ENCODE measurements around the gene KLHDC4.
"Not testable (repeated sequence)": the region's sequence is repeated elsewhere in the genome, so short reads cannot be mapped to it uniquely, and the experiment has no call there.

KLHDC4 gene

DNA sequence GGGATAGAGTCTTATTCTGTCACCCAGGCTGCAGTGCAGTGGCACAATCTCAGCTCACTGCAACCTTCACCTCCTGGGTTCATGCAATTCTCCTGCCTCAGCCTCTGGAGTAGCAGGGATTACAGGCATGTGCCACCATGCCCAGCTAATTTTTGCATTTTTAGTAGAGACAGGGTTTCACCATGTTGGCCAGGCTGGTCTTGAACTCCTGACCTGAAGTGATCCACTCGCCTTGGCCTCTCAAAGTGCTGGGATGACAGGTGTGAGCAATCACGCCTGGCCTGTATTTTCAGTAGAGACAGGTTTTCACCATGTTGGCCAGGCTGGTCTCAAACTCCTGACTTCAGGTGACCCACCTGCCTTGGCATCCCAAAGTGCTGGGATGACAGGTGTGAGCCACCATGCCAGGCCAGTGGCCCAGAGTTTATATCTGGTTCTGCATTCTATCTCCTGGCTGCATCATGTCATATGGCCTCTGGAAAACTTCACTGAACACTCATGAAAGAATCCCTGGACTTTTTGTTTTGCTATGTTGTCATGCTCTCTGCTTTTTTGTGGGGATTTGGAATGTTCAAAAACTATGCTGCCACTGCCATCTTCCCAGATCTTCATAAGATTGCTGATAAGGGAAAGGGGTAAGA lies 21.8 kb upstream of the KLHDC4 start:
- not testable (repeated sequence) for DNase-seq

DNA sequence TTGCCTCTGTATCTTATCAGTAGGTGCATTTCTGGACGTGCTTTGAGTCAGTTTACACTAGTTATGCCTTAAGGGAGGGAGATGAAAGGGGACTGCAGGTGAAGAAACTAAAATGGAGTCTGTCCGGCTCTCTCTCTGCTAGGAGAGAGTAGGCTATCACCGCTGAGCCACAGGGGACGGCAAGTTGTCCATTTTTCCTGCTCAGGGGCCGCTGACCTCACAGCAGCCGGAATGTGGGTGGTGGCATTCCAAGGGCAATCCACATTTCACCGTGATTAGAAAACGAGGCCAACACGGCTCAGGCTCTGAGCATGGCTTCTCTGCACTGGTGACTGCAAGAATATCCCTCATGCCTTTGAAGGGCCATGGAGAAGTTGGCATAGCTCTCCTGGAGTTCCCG lies 19.0 kb upstream of the KLHDC4 start:
- DNase-seq, result no peak

DNA sequence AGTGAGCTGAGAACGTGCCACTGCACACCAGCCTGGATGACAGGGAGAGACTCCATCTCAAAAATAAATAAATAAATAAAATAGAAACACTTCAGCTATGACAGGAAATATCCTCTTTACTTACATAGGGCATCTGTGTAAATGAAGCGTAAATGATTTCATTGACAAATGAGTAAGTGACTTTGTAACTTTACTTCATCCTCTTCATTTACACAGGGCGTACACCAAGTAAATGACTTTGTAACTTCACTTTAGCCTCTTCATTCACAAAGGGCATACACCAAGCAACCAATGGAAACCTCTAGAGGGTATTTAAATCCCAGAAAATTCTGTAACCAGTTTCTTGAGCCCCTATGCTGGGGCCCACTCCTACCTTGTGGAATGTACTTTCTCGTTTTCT lies 16.2 kb upstream of the KLHDC4 start:
- no peak for DNase-seq

GRCh38 chr16:87780385-87780989 lies 14.7 kb upstream of the KLHDC4 start:
- peak; percentile 94 for DNase-seq

GRCh38 chr16:87778830-87779579 lies 13.2 kb upstream of the KLHDC4 start:
- DNase-seq, result peak; percentile 95

GRCh38 chr16:87778476-87778829 lies 12.7 kb upstream of the KLHDC4 start:
- DNase-seq, result no peak

DNA sequence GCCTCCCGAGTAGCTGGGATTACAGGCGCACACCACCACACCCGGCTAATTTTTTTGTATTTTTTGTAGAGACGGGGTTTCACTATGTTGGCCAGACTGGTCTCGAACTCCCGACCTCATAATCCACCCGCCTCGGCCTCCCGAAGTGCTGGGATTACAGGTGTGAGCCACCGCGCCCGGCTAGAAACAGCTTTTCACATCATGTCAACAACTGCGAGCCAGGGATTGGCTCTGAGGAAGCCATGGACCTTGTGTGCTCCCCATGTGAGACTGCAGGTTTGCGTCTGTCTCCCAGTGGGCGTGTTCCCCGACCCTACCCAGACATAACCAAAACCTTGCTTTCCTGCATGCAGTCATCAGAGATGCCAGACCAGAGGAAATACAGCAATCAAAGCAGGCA lies 8.1 kb upstream of the KLHDC4 start:
- DNase-seq, result not testable (repeated sequence)

DNA sequence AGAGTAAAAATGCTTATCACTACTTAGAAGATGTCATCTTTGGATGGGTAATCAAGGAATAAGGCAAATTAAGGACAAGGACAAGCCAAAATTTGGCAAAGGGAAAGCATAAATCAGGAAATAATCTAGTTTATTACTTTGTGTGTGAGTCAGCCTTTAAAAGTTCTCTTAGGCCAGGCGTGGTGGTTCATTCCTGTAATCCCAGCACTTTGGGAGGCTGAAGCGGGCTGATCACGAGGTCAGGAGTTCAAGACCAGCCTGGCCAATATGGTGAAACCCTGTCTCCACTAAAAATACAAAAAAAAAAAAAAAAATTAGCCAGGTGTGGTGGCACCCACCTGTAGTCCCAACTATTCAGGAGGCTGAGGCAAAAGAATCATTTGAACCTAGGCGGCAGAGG lies 1.7 kb upstream of the KLHDC4 start:
- not testable (repeated sequence) for DNase-seq

GRCh38 chr16:87766485-87766797 lies 655 bp upstream of the KLHDC4 start:
- DNase-seq, result no peak

GRCh38 chr16:87765473-87765775 lies 362 bp downstream of the KLHDC4 start:
- no peak for DNase-seq

DNA sequence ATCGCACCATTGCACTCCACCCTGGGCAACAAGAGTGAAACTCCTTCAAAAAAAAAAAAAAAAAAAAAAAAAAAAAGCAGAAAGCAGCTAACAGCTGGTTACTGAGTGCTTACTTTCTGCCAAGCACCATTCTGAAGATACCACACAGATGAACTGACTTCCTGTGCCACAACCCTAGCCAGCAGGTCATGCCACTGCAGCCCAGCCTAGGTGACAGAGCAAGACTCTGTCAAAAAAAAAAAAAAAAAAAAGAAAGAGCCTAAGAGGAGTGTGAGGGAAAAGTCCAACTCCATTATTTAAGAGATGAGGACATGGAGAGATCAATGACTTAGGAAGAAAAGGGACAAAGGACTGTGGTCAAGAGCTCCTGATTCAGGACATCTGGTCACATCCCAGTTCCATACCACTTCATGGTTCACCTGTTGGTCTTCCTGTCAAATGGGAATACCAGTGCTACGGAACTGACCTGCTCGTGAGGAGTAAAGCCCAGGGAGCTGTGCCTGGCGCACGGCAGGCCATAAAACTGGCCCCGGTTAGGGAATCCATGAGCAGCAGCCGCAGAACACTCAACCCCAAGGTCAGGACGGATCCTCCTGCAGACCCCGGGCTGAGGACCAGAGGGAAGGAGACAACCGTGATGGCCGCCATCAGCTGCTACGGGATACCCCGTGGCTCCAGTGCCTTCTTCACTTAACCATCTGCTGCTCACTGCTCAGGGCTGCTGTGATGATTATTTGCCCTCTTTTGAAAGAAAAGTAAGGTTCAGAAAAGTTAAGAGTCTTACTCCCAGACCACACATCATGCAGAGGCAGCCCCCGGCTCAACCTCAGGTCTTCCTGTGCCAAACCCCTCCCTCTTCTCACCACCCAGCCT lies 950 bp downstream of the KLHDC4 start:
- no peak for DNase-seq

GRCh38 chr16:87762620-87763019 lies 3.2 kb downstream of the KLHDC4 start:
- no peak for DNase-seq

DNA sequence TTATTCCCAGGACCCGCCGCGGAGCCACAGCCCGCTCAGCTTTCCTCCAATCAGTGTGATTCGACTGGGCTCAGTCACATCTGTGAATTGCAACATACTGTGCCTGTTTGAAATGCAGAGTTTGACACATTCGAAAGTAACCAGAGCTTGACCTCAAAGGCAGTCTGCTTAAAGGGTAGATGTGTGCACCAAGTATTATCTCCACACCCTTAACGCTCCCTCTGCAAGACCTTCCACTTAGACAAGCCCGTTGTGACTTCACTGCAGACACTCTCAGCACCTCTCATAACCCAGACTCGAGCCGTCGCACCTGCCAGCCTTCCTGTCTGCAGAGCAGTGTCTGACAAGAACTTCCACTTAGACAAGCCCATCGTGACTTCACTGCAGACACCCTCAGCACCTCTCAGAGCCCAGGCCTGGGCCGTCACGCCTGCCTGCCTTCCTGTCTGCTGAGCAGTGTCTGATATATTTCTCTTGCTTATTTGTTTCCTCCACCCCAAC lies 3.7 kb downstream of the KLHDC4 start:
- DNase-seq, result no peak

DNA sequence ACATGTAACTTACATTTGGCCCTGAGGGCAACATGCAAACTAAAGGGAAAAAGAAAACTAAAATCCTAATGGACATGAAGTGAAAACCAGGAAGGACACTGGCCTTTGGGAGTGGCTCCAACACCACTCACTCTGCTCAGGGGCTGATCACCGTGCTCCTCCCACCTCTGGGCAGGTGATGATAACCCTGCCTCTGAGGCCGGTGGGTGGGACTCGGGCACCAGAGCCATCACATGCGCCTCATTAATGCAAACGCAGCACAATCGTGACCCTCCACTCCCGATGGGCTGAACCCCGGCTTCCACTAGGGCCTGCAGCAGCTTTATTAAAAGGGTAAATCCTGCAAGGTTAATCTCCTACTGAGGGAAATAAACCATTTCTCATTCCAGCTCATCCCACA lies 4.7 kb downstream of the KLHDC4 start:
- DNase-seq, result no peak

DNA sequence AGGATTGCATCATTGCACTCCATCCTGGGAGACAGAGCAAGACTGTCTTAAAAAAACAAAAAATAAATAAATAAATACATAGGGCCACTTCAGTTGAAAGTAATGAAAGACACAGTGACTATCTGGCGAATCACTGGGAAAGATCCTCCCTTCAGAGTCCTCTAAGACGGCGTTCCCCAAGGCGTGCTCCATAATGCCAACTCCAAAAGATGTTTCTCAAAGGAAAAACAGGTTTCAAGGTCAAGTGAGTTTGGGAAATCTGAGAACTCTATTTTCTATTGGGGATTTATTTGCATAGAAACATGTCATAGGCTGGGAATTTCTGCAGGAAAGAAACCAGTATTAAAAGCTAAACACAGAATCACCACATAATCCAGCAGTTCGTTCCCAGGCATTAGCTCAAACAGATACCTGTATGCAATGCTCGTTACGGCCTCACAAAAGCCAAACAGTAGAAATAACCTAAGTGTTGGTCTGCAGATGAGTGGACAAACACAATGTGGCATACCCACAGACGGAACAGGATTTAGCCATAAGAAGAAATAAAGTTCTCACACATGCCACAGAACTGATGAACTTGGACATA lies 7.9 kb downstream of the KLHDC4 start:
- DNase-seq, result no peak

DNA sequence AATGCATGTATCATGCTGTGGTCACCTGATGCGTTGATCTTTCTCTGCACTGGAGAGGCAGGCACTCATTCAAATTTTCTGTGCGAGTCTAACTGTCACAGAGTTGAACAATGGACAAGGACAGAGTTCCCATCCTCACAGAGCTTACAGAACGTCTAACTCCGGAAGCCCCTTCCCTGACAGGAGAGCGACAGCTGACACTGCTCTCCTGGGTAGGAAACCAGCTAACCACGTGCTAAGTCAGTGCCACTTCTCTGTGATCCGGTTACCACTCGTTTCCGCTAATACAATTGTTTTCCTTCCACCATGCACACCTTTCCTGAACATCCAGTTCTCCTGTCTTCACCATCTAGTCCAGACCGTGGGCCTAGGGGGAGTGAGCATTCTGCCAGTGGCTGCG lies 11.3 kb downstream of the KLHDC4 start:
- DNase-seq, result no peak

- DNase-seq, result no peak
Observed at GRCh38 chr16:87747626-87748414, 18.0 kb downstream of the KLHDC4 start.

DNA sequence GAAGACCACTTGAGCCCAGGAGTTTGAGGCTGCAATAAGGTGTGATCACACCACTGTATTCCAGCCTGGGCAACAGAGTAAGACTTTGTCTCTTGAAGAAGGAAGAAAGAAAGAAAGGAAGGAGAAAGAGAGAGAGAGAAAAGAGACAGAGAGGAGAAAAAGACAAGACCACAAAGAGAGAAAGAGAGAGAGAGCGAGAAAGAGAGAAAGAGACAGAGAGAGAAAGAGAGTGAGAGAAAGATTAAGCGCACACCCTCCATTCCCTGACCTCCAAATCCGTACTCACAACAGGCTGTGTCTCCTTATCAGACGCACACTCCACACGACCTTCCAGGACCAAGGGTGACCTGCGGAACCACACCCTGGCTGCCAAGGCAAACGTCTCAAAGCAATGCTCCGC lies 19.6 kb downstream of the KLHDC4 start:
- no peak for DNase-seq

DNA sequence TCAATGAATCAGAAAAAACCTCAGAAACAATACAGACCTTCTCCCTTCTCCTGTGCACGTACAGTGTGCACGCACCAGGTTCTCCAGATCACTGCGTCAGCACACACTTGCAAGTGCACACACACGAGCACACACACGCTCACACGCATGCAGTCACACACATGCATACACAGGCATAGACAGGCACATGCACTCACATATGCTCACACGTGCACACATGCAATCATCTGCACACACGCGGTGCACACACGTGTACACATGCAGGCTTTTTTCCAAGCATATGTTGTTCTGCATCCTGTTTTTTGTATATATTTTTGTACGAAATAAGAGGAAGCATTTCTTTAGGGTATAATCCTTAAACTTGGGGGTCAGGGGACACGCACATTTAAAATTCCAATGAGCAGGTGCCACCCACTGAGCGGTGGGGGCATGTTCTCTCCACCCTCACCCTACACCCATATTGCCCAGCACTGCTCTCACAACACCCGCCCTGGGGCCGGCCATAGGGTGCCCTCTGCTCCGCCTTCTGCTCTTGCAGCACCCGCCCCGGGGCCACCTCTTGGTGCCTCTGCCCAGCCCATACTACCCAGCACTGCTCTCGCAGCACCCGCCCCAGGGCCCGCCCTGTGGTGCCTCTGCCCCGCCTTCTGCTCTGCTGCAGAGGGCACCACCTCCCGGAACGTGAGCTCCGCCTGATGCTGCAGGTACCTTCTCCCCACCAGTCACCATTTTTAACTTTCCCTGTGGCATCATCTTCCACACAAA lies 20.9 kb downstream of the KLHDC4 start:
- DNase-seq, result no peak

DNA sequence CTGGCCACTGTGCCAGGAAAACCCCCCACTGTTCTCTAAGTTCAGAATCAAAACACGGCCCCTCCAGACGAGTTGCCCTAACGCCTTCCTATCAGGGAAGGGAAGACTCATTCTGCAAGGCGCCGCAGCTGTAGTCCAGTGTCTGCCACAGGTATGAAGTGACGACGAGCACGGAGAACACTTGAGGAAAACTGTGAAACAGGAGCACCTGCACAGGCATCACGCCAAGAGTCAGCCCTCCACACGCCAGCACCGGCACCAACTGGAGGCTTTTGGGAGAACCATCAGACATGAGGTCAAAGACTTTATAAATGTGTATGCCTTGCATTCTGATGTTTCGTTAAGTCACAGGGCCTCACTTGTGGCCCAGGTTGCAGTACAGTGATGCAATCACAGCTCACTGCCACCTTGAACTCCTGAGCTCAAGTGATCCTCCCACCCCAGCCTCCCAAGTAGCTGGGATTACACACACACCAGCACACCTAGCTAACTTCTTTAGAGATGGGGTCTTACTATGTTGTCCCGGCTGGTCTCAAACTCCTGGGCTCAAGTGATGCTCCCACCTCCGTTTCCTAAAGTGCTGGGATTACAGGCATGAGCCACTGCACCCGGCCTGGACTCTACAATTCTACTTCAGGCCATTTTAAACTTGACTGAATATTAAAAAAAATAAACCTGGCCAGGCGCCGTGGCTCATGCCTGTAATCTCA lies 22.9 kb downstream of the KLHDC4 start:
- DNase-seq, result no peak

Data from inflammatory macrophage treated with lipopolysaccharide for 4 hours (primary cell).